Activated T-cell treated with anti-CD3 and anti-CD28 coated beads for 24 hours (primary cell): ENCODE data around the gene PDGFC.

Experiments
- DNase-seq: peaks from one replicate; pipeline ENCODE4 v3.0.0-alpha.2; 2020; ENCODE audit warnings: low read depth

Gene PDGFC, protein sequence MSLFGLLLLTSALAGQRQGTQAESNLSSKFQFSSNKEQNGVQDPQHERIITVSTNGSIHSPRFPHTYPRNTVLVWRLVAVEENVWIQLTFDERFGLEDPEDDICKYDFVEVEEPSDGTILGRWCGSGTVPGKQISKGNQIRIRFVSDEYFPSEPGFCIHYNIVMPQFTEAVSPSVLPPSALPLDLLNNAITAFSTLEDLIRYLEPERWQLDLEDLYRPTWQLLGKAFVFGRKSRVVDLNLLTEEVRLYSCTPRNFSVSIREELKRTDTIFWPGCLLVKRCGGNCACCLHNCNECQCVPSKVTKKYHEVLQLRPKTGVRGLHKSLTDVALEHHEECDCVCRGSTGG

DNA sequence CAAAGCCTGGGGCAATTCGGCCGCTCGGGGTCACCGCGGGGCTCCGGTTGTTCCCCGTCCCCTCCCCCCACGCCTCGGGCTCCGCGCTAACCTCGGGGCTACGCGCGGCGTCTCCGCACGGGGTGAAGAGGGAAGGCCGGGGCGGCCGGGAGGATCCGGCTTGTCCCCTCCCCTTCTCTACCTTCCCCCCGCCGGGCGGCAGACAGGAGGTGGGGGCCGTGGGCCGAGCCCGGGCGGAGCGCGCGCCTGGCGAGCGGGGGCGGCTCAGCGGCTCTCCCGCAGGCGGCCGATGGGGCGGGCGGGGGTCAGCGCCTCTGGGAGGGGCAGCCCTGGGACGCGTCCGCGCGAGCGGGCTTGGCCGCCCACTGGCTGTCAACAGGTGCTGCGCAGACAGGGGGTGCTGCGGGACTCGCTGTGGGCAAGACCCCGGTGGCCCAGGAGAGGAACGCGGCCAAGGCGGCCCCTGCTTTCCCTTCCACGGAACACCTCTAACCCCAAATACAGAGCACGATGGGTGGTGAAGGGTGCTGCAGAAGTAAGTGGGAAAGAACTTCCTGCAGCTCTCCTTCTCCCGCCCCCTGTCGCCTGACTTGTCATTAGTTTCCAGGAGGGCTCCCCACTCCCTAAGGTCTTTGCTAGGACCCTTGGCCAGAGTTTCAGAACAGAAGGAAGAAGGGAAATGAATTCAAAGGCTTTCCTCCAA, at the start of gene PDGFC:
PDGFC (minus strand) TSS at position 124 of the 703 bp plus-strand sequence. CDS start 896 bp downstream, outside the sequence.
- DNase-seq = no peak

DNA sequence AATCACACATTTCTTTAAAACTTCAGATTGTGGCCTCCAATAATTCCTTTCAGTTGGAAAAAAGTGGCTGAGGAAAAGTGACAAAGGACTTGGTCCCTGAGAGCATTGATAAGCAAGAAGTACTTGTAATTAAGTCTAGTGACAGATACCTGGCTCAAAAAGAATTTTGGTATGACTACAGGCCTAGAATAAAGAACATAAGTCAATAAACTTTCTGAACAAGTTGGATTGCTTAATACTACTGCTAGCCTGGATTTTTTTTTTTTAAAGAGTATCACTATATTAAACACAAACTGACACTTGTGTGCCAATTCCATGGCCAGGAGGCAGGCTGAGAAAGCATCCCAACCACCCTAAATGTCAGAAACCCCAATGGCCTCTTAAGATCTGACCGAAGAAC, 49.3 kb upstream of the PDGFC start:
- DNase-seq = no peak

DNA sequence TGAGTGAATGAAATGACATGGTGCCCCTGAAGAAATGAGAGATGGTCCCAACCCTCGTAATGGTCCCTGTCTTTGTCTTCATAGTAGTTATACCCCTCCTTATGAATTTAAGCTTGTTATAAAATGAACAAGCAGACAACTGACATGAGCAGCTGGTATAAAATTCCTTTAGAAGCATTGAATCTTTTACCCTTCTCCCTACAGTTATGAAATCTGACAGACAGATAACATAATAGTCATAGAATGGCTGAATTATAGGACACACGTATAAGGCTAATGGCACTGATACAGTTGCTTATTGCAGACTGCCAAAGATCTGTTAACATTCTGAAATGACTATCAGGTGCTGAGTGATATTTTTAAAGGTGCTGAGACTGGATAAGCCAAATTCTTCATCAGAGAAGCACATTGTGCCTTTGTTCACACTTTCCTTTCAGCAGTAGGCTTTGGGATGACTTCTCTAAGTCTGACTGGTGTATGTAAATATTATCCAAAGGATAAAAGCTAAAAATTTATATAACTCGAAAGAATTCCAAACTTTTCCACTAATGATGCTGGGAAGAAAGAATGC, 47.4 kb upstream of the PDGFC start:
- DNase-seq = no peak

DNA sequence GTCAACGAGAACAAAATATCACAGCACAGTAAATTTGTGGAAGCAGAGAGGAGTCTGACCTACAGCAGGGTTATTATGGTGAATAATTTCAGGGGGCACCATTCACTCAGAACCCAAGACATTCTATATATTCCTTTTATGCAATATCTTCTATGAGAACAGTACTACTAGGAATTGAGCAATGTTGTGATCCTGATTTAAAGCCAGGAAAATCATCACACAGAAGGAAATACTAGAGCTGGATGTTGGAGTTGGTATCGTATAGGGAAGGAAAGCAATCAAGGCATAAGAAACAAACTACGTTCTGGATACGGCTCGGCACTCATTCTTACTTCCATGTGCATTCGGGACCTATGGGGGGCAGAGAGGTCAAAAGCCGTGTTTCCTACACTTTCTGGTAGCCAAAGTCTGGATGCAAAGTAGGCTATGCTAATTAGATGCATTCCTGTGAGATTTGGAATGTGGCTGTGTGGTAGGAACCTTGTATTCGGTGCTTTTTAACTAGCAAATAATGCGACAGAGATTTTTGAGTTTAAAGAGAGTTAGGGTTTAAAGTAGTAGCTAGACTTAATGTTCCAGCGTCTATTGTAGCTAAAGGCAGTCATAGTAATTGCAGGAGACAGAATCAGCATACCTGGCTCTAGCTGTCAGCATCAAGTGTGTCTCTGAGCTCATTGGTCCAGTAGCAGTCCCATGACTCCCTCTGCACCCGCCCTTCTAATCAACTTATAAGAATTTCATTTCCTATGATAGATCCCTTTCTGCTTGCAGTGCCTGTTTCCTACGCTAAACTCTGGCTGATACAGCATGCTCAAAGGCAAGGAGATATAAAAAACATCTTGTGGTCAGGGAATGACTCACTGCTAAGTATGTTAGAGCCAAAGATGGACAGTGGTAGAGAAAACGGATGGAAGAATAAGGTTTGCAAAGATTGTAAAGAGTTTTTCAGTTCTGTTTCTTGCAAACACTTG, 43.3 kb upstream of the PDGFC start:
- no peak for DNase-seq

DNA sequence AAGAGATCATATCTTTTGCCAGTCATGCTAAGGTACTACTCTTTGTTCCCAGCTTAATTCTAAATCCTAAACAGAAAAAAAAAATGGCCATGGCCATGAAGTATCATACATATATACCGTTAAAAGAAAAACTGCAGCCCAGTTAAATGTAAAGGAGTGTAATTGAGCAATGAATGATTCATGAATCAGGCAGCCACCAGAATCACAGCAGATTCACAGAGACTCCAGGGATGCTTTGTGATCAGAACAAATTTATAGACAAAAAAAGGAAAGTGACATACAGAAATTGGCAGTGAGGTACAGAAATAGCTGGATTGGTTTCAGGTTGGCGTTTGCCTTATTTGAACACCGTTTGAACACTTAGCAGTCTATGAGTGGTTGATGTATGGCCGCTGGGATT, 42.1 kb upstream of the PDGFC start:
- no peak for DNase-seq

DNA sequence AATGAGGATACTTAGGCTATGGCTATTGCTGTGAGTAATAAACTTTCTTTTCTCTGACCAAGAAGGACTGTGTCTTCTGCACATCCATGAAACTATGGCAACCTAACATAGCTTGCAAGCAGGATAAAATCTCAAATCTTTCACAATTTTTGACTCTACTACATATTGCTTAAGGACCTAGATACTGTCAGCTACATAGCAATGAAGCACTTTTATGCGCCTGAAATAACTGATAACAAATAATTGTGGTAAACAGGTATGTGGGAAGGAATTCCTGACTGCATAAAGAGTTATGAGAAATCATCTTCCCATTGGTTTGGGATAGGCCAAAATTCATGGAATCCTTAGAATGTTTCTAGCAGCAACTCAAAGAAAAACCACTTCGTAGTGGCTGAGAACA, 41.2 kb upstream of the PDGFC start:
- no peak for DNase-seq

DNA sequence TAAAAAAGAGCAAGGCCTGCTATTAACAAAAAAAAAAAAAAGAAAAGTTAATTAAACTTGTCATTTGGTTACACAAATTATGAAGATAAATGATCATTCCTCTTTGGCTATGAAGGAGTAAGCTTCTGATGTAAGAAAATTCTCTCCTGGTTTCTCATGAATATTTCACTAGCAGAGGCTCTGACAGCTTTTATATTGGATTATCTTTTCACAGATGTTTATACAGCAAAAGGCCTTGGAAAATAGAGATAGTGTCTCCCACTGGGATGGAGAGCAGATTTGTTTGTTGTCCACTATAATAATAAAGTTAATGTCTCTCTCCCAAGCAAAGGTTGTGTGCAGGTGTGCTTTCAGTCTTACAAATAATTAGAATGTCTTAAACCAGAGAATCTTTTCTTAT, 40.7 kb upstream of the PDGFC start:
- no peak for DNase-seq

DNA sequence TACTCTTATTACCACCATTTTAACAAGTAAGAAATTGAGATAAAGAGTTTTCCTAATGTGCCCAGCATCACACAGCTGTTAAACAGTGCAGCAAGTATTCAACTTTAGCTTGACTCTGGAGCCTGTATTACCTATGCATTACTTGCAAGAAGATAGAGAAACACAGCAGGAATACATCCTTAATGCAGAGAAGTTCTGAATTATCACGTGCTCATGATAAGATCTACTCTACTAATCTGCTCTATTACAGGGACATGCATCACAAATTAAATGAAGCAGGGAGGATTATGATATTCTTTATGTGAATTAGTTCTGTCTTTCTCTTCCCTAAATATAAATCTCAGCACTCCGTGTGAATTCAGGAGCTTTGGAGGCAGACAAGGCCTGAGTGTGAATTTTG, 39.0 kb upstream of the PDGFC start:
- DNase-seq = no peak

DNA sequence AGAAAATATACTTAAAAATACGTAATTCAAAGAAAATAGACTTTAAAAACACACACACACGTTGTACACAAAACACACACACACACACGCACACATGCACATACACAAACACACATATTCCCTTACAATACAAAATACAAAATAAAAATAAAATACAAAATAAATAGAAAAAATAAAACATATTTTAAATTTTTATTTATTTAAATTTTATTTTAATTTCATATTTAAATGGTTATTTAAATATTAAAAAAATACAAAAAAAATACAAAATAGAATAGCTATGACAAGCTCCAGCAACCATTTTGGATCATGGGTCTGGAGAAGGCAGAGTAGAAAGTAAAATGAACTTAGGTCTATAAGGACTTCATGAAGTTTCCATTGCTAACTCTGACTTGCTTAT, 34.2 kb upstream of the PDGFC start:
- no peak for DNase-seq

DNA sequence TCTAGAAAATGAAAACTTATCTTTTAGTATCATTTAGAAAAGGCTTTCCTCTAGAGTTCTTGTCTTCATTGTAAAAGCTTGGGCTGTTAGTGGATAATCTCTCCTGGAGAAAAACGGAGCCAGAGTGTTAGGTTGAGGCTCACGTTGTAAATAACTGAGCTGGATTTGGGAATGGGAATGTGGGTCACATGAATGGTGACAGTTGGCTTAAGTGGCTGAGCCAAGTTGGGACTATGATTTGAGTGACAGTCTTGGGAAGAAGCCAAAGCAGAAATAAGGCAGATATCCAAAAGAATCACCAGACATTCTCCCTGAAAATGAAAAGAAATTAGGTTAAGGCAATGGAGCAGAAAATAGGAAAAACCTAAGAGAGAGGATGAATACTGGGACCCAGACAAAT, 33.6 kb upstream of the PDGFC start:
- no peak for DNase-seq

DNA sequence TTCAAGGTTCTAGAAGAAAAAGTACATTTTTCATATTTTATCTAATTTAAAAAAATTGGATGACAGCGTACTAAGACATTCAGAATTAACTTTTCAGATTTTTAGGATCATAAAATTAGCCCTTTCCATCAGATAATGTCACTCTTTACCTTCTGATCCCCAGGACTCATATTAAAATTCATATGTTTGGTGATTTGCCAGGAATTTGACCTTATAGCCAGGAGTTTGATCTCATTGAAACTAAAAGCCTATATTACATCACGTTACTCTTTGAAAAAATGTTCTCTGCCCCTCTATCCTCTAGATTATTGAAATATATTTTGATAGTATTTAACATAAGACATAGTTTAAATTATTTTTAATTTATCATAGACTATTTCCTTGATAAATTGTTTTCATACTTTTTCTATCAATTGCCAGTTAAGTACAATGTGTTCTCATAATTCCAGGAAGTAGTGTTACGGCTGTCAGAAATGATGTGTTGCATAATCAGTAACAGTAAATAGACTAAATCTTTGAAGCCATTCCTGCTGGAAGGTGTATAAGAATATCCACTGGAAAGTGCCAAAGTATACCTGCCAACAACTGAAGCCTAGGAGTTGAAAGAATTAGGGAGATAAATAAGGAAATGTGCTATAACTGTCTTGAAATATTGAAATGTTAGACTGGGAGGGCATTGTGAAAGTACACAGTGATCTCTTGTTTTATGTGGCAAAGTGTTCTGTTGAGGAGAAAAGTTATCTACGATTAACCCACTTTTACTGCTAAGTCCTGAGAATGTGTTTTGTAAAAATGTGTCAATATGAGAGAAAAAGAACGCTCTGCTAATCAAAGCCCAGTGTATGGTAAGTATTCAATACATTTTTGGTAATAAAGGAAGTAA, 32.9 kb upstream of the PDGFC start:
- no peak for DNase-seq

DNA sequence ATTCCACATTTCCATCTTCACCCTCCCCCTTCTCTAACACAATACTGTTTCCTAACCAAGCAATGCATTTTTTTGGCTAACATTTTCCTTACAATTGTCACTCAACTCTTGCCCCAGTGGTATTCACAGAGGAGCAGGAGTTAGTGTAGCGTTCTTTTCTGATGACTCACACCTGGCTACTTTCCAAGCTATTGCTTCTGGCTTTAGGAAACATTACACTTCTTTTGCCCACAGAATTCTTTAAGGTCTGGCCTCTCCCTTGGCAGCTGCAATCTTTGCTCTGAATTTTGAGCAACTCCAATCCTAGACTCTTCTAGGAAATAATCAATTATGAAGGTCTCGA, 27.5 kb upstream of the PDGFC start:
- DNase-seq = no peak

DNA sequence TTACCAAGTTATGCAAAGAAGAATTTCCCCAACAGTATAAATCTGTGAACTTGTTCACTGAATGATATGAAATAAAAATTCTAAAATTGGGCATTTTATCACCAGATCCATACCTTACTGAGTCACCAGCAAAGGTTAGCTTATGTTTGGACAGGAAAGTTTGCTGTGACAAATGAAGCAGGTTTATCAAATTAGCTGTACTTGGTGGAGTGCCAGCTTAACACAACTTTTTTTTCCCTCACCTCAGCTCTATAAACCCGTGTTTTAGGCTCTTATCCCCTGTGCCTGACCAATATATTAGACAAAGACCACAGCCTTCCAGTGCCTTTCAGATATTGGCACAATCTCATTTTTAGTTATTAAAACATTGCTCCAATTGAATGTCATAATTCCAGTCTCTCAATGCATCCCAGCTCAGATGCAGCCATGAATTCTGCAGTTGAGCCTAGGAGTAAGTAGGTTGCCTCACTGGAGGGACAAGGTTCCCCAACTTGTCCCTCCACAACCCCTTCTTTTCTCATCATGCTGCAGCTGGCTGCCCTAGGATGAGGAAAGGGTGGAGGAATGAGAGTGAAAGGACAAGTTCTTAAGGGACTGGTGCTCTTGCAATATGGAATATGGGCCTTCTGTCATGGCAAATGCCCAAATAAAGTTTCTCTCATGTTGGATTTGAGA, 27.0 kb upstream of the PDGFC start:
- no peak for DNase-seq

DNA sequence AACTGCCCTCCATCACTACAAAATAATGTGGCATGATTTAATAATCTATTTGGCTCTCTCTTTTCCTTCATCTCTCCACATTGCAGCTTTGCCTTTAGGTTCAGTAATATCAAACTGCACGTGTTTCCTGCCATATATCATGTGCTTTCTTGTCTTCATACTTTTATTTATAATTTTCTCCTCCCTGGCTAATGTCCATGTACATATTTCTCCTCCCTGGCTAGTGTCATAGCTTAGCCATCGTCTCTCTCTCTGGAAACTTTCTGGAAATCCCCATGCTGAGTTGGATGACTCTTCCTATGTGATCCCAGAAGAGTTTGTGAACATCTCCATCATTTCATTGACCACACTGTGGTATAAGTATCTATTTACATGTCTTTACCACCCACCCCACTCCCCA, 21.3 kb upstream of the PDGFC start:
- DNase-seq = no peak

DNA sequence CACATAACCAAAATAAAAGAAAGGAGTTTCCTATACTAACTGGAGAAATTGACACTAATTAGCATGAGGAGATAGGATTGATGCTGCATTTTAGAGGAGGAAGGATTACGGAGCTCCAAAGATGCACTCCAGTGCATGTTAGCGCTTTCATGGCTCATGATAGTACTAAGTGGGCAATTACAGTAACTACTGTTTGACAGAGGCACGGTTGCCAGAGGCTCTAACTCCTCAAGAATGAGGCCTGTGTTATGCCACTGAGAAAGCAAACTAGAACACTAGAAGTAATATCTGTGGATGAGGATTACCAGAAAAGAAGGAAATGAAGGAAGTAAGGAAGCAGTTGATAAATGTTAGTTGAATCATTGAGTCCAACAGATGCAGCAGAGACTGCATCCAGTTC, 19.6 kb upstream of the PDGFC start:
- DNase-seq = no peak

DNA sequence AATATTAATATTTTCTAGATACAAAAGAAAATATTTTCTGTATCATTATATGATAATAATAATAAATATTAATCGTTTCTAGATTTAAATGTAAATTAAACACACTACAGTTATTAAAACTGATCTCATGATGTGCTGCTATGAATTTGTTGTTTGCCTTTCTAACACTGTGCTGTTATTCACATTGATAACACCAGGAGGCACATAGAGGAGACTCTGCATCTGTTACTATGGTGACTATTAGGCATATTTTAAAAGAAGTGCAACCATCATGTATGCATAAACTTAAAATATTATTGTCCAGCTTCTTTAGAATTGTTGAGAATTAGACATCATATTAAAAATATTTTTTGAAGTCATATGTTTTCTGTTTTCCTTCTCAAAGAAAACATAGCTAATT, 11.8 kb upstream of the PDGFC start:
- DNase-seq = no peak

DNA sequence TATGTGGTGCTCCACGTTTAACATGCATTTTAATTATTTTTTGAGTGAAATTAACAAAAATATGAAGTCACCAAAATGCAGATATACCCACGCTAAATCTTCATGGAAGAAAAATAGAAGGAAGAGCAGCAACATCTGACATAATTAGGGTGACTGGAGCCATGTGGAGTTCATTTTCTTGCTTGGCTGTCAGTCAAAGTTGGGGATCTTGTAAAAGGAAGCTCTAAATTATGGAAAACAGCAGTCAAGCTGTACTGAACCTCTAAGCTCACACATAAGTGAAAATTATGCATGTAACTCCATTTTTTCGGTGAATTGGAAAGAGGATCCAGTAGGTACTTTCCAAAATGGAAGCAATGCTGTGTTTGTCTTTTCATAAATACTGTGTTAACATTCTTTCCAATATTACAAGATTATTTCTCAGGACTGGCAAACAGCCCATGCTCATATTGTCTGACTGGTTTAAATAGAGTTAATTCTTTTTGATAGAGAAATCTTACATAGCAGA, 9.7 kb upstream of the PDGFC start:
- no peak for DNase-seq

DNA sequence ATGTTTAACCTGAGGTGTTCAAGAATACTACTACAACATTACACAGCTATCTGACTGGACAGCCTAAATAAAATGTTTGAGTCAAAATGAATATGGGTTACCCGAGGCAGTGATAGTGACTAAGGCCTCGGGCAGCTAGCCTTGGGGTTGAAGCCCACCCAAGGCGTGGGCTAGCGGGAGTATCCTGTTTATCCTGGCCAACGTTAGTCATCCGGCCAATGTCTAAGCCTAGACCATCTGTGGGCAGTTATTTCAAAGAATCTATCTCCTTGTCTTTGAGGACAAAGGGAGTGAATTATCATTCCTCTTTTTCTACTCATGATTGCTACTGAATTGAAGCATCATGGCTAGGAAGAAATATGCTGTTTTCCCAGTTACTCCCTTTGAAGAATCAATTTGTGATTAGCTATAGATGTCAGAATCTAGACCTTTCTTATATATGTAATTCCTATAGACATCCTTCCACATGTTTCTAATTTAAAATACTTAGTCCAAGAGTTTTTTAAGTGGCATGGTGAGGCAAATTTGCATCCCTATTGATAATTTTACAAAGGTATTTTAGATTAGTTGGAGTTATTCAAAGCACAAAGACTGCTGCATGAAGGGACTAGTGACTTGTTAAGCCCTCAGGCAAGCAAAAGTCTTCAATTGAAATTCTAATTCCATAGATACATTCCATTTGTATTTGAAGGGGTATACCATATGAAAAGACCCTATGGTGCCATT, 6.0 kb upstream of the PDGFC start:
- no peak for DNase-seq

DNA sequence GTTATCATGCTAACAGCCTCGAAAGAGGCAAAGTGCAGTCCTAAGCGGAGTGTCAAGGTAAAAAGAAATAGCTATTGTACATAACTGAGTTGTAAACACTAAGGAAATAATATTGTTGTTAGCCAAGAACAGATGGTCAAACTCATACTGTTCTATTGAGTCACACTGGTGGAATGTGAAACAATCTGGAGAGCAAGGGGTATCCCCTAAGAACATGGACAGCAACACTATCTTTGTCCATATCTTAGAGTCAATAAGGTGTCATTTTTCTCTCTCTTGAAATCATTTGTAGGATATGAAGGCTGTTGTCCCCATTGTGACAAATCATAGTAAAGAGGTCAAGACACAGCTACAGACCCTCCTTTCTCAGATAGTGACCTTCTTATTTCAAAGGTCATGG, 4.5 kb upstream of the PDGFC start:
- no peak for DNase-seq

DNA sequence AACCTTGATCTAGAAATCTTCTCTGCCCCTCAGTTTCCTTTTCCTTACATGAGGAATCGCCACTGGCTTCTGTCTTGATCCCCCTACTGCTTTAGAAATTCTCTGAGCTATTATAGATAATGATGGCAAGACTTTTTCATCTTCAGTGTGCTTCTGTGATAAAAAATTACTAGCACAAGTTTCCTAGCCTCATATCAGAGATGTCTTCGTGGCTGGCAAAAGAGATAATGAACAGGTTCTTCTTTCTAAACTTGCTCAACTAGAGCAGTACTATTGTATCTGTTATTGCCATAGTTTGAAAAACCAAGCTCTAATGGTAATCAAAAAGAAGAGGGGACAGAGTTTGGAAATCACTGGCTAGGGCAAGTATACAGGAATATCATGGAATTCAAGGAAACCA, 4.1 kb upstream of the PDGFC start:
- no peak for DNase-seq
